Liver (tissue), 9 donors: ENCODE results near the gene CFP. TPM values are rescaled to one million over a fixed set of nuclear protein-coding genes. Genes with fewer than 3 reads are reported as not detected.

Experiments used
- DNase-seq: peaks from one replicate; pipeline ENCODE4 v3.0.0-alpha.2; 2017; ENCODE audit warnings: low spot score
- H3K27ac ChIP-seq, 2 donors: one replicate each; pipeline ENCODE4 v1.7.0; 2013; ENCODE audit warnings: inconsistent platforms in 2 of 2, low read length in 2 of 2, control low read depth in 1 of 2, low read depth in 1 of 2, mild to moderate bottlenecking in 1 of 2
- H3K27me3 ChIP-seq, 4 donors: one replicate each; pipeline versions ENCODE4 v1.6.1 to v1.7.0; 2013; ENCODE audit warnings: low read length in 3 of 4, inconsistent platforms in 1 of 4, mild to moderate bottlenecking in 1 of 4, moderate library complexity in 1 of 4; ENCODE audit not compliant: control insufficient read depth in 4 of 4, insufficient read depth in 4 of 4
- H3K36me3 ChIP-seq, 4 donors: one replicate each; pipeline versions ENCODE4 v1.6.1 to v1.7.0; 2013; ENCODE audit warnings: low read length in 3 of 4, mild to moderate bottlenecking in 3 of 4, low read depth in 1 of 4, moderate library complexity in 1 of 4; ENCODE audit not compliant: control insufficient read depth in 4 of 4, insufficient read depth in 3 of 4
- H3K4me1 ChIP-seq, 4 donors: one replicate each; pipeline versions ENCODE4 v1.6.1 to v1.7.0; 2013; ENCODE audit warnings: low read length in 3 of 4, mild to moderate bottlenecking in 3 of 4, moderate library complexity in 1 of 4; ENCODE audit not compliant: control insufficient read depth in 4 of 4, insufficient read depth in 4 of 4
- H3K4me3 ChIP-seq, 3 donors: one replicate each; pipeline versions ENCODE4 v1.6.1 to v1.7.0; 2013; ENCODE audit warnings: low read length in 3 of 3, control low read depth in 1 of 3, low read depth in 1 of 3, mild to moderate bottlenecking in 1 of 3
- H3K9ac ChIP-seq, 2 donors: one replicate each; pipeline ENCODE4 v1.7.0; 2013; ENCODE audit warnings: low read length in 2 of 2, mild to moderate bottlenecking in 2 of 2, moderate library complexity in 2 of 2, control low read depth in 1 of 2, low read depth in 1 of 2
- H3K9me3 ChIP-seq, 4 donors: one replicate each; pipeline versions ENCODE4 v1.6.1 to v1.7.0; 2013; ENCODE audit warnings: low read length in 3 of 4; ENCODE audit not compliant: control insufficient read depth in 4 of 4
- ATF3 ChIP-seq: IDR thresholded peaks from 2 replicates; pipeline ENCODE4 v1.6.1; 2016; ENCODE audit warnings: antibody characterized with exemption
- EGR1 ChIP-seq, 2 donors: IDR thresholded peaks; 2 replicates each; pipeline ENCODE4 v1.6.1; 2016 to 2018; ENCODE audit warnings: antibody characterized with exemption in 2 of 2, low read depth in 2 of 2
- FOXA1 ChIP-seq: IDR thresholded peaks from 2 replicates; pipeline ENCODE4 v1.6.1; 2016; ENCODE audit warnings: antibody characterized with exemption
- FOXA2 ChIP-seq: IDR thresholded peaks from 2 replicates; pipeline ENCODE4 v1.6.1; 2016; ENCODE audit warnings: antibody characterized with exemption
- GABPA ChIP-seq, 2 donors: IDR thresholded peaks in 1 of 2; conservative IDR thresholded peaks in 1 of 2; 2 replicates each; pipeline ENCODE4 v1.6.1; 2016; ENCODE audit warnings: antibody characterized with exemption in 2 of 2, mild to moderate bottlenecking in 1 of 2, moderate library complexity in 1 of 2
- HNF4A ChIP-seq, 2 donors: conservative IDR thresholded peaks; 2 replicates each; pipeline ENCODE4 v1.6.1; 2016; ENCODE audit warnings: antibody characterized with exemption in 2 of 2, mild to moderate bottlenecking in 2 of 2
- HNF4G ChIP-seq: IDR thresholded peaks from 2 replicates; pipeline ENCODE4 v1.6.1; 2016; ENCODE audit warnings: antibody characterized with exemption
- JUND ChIP-seq, 2 donors: IDR thresholded peaks; 2 replicates each; pipeline ENCODE4 v1.6.1; 2016; ENCODE audit warnings: antibody characterized with exemption in 2 of 2
- MAX ChIP-seq: IDR thresholded peaks from 2 replicates; pipeline ENCODE4 v1.6.1; 2016; ENCODE audit warnings: antibody characterized with exemption
- NR2F2 ChIP-seq: IDR thresholded peaks from 2 replicates; pipeline ENCODE4 v1.6.1; 2016; ENCODE audit warnings: antibody characterized with exemption
- RAD21 ChIP-seq, 2 donors: IDR thresholded peaks; 2 replicates each; pipeline ENCODE4 v1.6.1; 2016; ENCODE audit warnings: antibody characterized with exemption in 2 of 2, mild to moderate bottlenecking in 2 of 2
- RXRA ChIP-seq, 2 donors: IDR thresholded peaks; 2 replicates each; pipeline ENCODE4 v1.6.1; 2017 to 2018; ENCODE audit warnings: antibody characterized with exemption in 2 of 2, mild to moderate bottlenecking in 1 of 2
- SP1 ChIP-seq: IDR thresholded peaks from 2 replicates; pipeline ENCODE4 v1.6.1; 2018; ENCODE audit warnings: antibody characterized with exemption, mild to moderate bottlenecking
- TAF1 ChIP-seq: conservative IDR thresholded peaks from 2 replicates; pipeline ENCODE4 v1.6.1; 2016; ENCODE audit warnings: antibody characterized with exemption, mild to moderate bottlenecking
- YY1 ChIP-seq: IDR thresholded peaks from 2 replicates; pipeline ENCODE4 v1.6.1; 2016; ENCODE audit warnings: antibody characterized with exemption, mild to moderate bottlenecking
- WGBS: extraction: QIAGEN DNeasy Blood & Tissue Kit; methylation state at CpG from one replicate; pipeline ENCODE4 v1.1.7; 2013; 5-methylcytosine and 5-hydroxymethylcytosine counted together
- polyA plus RNA-seq, 2 donors: library from polyadenylated mRNA; stranded (reverse) in 1 of 2; unstranded in 1 of 2; fragments of 200-250 nt in 1 of 2; fragments of >200 nt in 1 of 2; fragmentation: Nextera tagmentation in 1 of 2; extraction: Ambion mirVana in 1 of 2; gene quantifications; one replicate each; pipeline versions ENCODE4 v1.2.1 to v1.2.3, GENCODE V29; 2013 to 2015
- total RNA-seq, 2 donors: library from RNA; depleted of rRNA; stranded (reverse); fragments of >200 nt; gene quantifications; one replicate each; pipeline ENCODE4 v1.2.3, GENCODE V29; 2014
- TF ChIP-seq, protein P1 (sequence below): fragments of 150-350 bp; IDR thresholded peaks from 2 replicates; pipeline ENCODE4 v1.5.1; 2017; ENCODE audit warnings: improper control_type of control experiment, low read depth, low read length; ENCODE audit not compliant: missing input control
- TF ChIP-seq, protein P2 (sequence below): IDR thresholded peaks from 2 replicates; pipeline ENCODE4 v1.6.1; 2016; ENCODE audit warnings: antibody characterized with exemption
- TF ChIP-seq, protein P3 (sequence below): IDR thresholded peaks from 2 replicates; pipeline ENCODE4 v1.6.1; 2016; ENCODE audit warnings: antibody characterized with exemption, mild to moderate bottlenecking
- donor health status: healthy.
- donor health status: healthy.
- donor health status: healthy.
- donor health status: healthy.
- donor health status: healthy.

CFP gene
- total and polyA plus RNA-seq, 4 donors, result 10.0 to 26.0 (median 16.6) TPM

GRCh38 chrX:47585273-47585672 is 44.5 kb downstream of the CFP start:
- Histone ChIP-seq H3K27me3 (no peaks in the 10 kb centered on the region), H3K4me1 (peaks cover 0 to 1% (median 0%) of the 10 kb centered on the region in 4 donors), H3K36me3 (peaks cover 0 to 2% (median 0%) of the 10 kb centered on the region in 4 donors), H3K9me3 (no peaks in the 10 kb centered on the region), H3K27ac (no peak overlapping the region), H3K4me3 (no peak overlapping the region), H3K9ac (no peak overlapping the region)
- no peak for DNase-seq
- no peak for TF ChIP-seq ATF3
- TF ChIP-seq MAX, result no peak
- TF ChIP-seq RXRA (IDR thresholded peaks at IDR 0.05), result no peak
- no peak for TF ChIP-seq EGR1 (IDR thresholded peaks at IDR 0.05; ENCODE audit: low read depth in 2 of 2)
- no peak for TF ChIP-seq JUND (IDR thresholded peaks at IDR 0.05)
- TF ChIP-seq YY1, result no peak
- no peak for TF ChIP-seq RAD21 (IDR thresholded peaks at IDR 0.05)
- no peak for TF ChIP-seq HNF4G
- TF ChIP-seq GABPA (IDR thresholded peaks at IDR 0.05 in 1 of 2, conservative IDR thresholded peaks at IDR 0.05 in 1 of 2), result no peak
- TF ChIP-seq TAF1, result no peak
- TF ChIP-seq FOXA1, result no peak
- TF ChIP-seq, protein P1, sequence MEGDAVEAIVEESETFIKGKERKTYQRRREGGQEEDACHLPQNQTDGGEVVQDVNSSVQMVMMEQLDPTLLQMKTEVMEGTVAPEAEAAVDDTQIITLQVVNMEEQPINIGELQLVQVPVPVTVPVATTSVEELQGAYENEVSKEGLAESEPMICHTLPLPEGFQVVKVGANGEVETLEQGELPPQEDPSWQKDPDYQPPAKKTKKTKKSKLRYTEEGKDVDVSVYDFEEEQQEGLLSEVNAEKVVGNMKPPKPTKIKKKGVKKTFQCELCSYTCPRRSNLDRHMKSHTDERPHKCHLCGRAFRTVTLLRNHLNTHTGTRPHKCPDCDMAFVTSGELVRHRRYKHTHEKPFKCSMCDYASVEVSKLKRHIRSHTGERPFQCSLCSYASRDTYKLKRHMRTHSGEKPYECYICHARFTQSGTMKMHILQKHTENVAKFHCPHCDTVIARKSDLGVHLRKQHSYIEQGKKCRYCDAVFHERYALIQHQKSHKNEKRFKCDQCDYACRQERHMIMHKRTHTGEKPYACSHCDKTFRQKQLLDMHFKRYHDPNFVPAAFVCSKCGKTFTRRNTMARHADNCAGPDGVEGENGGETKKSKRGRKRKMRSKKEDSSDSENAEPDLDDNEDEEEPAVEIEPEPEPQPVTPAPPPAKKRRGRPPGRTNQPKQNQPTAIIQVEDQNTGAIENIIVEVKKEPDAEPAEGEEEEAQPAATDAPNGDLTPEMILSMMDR, result no peak
- TF ChIP-seq, protein P2, sequence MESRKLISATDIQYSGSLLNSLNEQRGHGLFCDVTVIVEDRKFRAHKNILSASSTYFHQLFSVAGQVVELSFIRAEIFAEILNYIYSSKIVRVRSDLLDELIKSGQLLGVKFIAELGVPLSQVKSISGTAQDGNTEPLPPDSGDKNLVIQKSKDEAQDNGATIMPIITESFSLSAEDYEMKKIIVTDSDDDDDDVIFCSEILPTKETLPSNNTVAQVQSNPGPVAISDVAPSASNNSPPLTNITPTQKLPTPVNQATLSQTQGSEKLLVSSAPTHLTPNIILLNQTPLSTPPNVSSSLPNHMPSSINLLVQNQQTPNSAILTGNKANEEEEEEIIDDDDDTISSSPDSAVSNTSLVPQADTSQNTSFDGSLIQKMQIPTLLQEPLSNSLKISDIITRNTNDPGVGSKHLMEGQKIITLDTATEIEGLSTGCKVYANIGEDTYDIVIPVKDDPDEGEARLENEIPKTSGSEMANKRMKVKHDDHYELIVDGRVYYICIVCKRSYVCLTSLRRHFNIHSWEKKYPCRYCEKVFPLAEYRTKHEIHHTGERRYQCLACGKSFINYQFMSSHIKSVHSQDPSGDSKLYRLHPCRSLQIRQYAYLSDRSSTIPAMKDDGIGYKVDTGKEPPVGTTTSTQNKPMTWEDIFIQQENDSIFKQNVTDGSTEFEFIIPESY, result no peak
- TF ChIP-seq NR2F2, result no peak
- 87% methylated on average over 16 of the region's 16 CpGs for WGBS

DNA sequence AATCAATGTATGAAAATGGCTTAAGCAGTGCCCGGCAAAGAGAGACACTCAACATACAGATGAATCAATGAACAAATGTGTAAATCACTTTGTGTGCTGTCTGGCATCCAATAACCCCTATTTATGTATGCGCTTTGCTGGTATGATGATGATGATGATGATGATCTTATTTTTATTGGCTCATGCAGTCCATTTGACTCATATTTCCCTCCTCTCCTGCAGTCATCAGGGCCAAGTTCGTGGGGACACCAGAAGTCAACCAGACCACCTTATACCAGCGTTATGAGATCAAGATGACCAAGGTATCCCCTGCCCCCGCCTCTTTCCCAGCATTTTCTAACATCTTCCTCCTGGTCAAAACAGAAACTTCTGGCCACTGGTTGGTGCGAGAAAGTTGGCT is 45.0 kb downstream of the CFP start:
- Histone ChIP-seq H3K27me3 (no peaks in the 10 kb centered on the region), H3K9me3 (no peaks in the 10 kb centered on the region), H3K9ac (no peak overlapping the region), H3K27ac (peak overlapping the region in 1 of 2 donors; percentile 7), H3K4me3 (no peak overlapping the region), H3K36me3 (peaks cover 0 to 2% (median 0%) of the 10 kb centered on the region in 4 donors), H3K4me1 (peaks cover 0 to 1% (median 0%) of the 10 kb centered on the region in 4 donors)
- DNase-seq, result no peak
- WGBS, result 86% methylated on average over 6 of the region's 6 CpGs
- TF ChIP-seq FOXA2 (no peak), HNF4A (conservative IDR thresholded peaks at IDR 0.05) (no peak), TAF1 (no peak), FOXA1 (no peak), HNF4G (no peak), YY1 (no peak), GABPA (IDR thresholded peaks at IDR 0.05 in 1 of 2, conservative IDR thresholded peaks at IDR 0.05 in 1 of 2) (no peak), SP1 (no peak), RAD21 (IDR thresholded peaks at IDR 0.05) (no peak), EGR1 (IDR thresholded peaks at IDR 0.05; ENCODE audit: low read depth in 2 of 2) (no peak), ATF3 (no peak)
- TF ChIP-seq, protein P3, sequence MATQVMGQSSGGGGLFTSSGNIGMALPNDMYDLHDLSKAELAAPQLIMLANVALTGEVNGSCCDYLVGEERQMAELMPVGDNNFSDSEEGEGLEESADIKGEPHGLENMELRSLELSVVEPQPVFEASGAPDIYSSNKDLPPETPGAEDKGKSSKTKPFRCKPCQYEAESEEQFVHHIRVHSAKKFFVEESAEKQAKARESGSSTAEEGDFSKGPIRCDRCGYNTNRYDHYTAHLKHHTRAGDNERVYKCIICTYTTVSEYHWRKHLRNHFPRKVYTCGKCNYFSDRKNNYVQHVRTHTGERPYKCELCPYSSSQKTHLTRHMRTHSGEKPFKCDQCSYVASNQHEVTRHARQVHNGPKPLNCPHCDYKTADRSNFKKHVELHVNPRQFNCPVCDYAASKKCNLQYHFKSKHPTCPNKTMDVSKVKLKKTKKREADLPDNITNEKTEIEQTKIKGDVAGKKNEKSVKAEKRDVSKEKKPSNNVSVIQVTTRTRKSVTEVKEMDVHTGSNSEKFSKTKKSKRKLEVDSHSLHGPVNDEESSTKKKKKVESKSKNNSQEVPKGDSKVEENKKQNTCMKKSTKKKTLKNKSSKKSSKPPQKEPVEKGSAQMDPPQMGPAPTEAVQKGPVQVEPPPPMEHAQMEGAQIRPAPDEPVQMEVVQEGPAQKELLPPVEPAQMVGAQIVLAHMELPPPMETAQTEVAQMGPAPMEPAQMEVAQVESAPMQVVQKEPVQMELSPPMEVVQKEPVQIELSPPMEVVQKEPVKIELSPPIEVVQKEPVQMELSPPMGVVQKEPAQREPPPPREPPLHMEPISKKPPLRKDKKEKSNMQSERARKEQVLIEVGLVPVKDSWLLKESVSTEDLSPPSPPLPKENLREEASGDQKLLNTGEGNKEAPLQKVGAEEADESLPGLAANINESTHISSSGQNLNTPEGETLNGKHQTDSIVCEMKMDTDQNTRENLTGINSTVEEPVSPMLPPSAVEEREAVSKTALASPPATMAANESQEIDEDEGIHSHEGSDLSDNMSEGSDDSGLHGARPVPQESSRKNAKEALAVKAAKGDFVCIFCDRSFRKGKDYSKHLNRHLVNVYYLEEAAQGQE, result no peak
- TF ChIP-seq, protein P2, result no peak
